Suppressor macrophage treated with lipopolysaccharide for 4 hours (primary cell): ENCODE measurements around the gene RSPO4.
A peak's percentile ranks its signal among the peaks of the same experiment; 100 is the strongest.

Experiments
- DNase-seq: peaks from one replicate; pipeline ENCODE4 v3.0.0-alpha.2; 2020

Gene RSPO4

DNA sequence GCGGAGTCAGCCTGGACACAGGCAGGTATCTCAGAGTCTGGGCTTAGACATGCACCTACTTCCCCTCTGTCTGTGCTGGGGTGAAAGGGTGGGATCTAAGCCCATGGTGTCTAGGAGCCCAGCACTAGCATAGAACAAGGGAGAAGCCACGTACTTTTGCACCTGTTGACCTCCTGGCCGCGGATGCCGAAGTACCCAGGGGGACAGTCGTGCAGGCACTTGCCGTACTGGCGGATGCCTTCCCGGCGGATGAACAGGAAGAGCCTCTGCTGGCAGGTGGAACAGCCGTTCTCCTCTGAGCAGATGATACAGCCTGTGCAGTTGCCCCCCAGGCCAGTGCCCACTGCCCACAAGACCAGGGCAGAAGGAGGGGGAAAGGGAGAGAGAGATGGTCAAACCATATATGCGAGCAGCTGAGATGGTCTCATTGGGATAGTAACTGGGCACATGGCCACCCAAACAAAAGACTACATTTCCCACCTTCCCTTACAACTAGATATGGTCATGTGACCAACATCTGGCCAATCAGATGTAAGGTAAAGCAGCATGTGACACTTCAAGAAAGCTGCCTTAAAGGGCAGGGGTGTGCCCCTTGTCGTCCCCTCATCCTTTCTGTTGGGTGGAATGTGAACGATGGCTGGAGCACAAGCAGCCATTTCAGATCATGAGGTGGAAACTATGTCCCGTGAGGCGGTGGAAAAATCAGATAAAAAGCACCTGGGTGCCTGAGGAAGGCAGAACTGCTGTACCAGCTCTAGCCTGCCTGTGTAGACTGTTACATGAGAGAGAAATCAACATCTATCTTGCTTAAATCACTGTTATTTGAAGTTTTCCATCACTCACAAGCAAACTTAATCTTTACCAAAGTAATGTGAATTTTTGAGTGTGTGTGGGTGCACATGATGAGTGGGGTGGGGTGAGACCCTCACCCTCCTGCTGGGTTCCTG, 34.0 kb downstream of the RSPO4 start:
- DNase-seq = peak; percentile 21

DNA sequence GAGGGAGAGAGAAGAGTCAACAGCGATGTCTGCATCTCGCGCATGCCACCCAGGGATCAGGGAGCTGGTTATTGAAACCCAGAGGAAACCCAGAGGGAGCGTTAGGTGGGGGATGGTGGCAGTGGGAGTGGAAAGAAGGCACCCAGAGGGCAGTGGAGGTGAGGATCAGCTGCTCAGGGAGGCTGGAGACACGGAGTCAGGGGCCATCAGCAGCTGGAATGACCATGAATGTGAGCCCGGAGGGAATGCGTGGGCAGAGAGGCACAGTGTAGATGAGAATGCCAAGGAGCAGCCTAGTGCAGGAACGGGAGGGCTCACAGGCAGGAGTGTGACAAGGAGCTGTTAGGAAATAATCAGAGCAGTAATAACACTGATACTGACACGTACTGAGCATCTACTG, 36.2 kb downstream of the RSPO4 start:
- no peak for DNase-seq

DNA sequence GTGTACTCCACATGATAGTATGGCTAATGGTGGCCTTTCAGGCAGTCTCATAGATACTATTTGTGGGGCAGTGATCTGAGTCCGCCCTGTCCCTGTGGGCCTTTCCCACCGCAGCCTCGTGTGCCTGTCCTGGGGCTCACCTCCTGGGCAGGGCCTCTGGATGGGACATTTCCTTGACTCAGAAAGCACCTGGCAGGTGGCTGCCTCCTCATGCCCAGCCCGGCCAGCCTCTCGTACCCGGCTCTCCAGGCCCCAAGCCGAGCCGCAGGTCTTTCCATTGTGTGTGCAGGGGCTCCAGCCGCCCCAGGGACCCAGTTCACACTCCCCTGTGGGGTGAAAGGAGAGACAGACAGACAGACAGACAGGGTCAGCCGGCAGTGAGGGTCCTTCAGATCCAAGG, 38.3 kb downstream of the RSPO4 start:
- DNase-seq = no peak

DNA sequence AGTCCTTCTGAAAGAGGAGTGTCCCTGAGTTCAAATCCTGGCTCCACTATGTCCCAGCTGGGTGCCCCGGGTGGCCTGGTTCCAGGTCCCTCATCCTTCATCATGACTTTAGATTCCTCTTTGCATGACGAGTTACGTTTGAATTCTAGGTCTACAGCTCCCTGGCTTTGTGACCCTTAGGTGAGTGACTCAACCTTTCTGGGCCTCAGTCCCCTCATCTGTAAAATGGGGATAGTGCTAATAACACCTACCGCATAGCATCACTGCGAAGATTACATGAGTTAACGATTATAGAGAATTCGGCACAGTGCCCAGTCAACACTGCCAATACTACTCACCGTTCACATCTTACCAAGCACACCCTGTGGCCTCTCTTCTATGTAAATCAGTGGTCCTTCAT, 39.4 kb downstream of the RSPO4 start:
- DNase-seq = no peak

DNA sequence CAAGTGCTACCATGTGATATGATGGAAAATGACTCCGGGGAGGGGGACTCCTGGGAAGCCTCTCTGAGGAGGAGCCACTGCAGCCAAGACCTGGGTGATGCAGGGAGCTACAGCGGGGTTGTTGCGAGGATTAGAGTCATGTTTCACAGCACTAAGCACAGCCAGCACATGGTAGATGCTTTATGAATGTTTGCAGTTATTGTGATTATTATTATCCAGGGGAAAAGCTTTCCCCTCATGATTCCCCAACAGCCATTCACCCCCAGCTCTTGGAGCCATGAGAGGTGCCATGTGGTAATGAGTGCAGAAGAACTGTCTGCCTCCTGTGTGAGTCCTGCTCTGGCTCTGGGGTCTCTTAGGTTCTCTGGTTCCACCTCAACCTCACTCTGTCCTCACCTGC, 39.9 kb downstream of the RSPO4 start:
- no peak for DNase-seq

DNA sequence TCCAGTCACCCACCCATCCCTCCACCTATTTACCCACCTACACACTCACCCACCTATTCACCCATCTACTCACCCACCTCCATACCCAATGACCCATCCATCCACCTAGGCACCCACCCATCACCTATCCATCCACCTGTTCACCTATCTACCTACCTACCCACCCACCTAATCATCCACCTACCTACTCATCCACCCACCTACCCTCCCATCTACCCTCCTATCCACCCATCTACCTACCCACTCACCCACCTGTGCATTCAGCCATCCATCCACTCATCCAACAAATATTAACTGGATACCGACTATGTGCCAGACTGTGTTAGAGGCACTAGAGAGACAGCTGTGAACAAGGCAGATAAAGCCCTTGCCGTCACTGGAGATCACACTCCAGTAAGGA, 40.3 kb downstream of the RSPO4 start:
- DNase-seq = no peak

DNA sequence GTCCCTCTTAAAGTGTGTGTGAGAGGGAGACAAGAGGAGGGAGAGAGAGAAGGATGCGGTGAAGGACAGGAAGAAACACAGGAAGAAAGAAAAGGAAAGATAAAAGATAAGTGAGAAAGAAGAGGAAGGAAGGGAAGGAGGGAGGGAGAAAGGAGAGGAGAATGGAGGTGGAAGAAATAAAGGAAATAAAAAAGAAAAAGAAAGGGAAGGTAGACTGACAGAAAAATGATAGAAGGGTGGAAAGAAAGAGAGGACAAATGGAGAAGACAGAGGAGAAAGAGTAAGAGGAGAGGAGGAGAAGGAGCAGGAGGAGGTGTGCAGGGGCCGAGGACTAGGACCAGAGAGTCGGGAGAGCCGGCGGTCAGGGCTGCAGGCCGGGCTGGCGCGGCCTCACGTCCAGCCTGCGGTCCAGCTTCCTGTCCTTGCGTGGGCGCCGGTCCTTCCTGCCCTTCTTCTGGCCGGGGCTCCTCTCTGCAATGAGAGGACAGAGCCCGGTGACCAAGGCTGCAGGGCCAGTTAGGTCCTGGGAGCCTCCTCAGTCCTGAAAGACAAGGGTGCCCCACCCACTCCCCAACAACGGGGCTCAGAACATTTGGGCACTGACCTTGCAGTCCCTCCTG, 42.0 kb downstream of the RSPO4 start:
- no peak for DNase-seq

DNA sequence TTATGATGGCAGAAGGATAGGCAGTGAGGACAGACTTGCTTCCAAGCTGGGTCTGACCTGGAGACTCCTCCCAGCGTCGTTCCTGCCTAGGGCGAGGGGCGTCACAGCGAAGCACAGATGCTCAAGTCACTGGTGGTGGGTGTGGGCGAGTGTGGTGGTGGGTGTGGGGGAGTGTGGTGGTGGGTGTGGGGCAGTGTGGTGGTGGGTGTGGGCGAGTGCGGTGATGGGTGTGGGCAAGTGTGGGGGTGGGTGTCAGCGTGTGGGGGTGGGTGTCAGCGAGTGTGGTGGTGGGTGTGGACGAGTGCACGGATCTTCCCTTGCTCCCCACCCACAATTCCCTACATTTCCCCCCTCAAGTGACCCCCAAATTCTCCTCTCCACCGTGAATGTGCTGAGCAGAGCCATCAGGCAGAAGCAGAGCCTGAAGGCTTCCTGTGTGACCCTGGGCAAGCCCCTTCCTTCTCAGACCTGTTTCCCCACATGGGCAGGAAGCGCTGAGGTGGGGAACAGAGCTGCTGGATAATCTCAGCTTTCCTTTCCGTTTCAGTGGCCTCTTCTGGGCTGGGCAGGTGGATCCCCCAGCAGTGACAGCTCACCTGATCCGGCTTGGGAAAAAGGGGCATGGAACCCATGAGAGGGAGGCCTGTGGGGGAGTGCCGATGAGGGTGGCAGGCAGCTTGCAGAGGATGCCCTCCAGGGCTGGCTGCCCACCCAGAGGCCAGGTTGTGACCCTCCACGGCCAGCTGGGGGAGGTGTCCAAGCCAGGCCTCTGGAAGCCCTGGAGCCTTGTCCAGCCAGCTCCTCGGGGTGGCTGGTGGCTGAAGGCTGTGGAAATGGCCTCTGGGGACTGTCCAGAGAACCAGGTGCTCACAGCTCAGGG, 42.9 kb downstream of the RSPO4 start:
- no peak for DNase-seq

DNA sequence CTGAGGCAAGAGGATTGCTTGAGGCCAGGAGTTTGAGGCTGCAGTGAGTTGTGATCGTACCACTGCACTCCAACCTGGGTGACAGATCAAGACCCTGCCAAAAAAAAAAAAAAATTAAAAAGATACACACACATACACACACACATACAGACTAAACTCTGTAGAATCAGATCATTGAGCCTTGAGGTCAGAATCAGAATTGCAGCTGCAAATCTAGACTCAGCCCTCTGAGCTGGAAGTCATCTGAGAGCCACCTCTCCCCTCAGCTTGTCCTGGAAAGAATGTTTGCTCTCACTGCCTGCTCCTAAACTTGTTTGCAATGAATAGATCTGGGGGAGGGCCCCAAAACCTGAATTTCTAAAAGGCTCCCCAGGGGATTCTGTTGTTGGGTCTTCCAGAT, 44.6 kb downstream of the RSPO4 start:
- DNase-seq = no peak

DNA sequence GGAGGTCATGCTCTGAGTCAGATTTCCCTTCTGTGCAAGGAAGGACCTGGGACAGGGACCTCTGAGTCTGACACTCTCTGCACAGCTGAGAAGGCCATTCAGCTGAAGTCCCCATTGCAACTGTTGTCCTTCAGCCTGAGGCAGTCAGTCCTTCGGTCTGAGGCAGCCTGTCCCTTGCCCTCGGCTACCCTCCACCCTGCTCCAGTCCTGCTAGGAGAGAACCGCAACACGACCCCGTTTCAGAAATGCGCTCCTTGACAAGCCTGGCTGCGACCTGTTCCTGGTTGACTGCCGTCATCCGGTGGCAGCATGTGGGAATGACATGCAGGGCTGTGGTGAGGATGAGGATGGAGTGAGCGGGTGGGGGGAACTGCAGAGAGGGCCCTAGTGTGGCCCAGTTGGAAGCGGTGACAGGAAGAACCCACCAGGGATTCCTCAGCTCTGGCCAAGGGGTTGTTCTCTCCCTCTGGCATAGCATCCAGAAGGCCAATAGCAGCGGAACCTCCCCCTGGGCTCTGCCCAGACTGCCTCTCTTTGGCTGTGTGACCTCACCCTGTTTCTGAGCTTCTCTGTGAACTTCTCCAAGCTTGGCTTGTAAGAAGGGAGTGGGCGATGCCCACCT, 45.7 kb downstream of the RSPO4 start:
- DNase-seq = peak; percentile 73

DNA sequence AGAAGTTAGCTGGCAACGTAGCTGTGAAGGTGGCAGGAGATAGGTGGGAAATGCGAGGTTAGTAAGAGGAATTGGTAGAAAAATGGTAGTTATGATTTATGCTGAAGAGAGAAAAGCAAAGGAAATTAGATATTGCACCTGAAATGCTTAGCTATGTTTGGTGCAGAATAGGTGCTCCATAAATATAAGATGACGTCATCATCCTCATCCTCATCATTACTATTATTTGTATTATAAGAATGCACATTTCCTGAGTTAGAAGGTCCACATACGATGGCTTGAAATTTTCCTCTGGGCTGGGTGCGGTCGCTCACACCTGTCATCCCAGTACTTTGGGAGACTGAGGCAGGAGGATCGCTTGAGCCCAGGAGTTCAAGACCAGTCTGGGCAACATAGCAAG, 46.5 kb downstream of the RSPO4 start:
- no peak for DNase-seq

DNA sequence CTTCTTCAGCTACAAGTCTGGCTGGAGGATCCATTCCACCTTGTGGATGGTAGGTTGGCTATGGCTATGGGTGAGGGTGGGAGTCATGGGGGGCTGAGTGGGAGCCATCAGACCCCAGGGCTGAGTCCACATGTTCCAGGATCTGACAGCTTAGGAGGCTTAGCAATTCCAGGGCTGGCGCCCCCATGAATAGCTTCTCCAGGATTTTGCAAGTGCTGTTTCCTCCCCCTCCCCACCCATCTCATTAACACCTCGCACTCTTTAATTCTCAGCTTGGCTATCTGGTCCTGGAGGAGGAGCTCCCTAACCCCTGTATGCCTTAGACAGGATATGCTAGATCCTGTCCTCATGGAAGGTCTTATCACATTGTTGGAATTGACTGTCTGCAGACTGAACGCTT, 47.0 kb downstream of the RSPO4 start:
- DNase-seq = no peak

DNA sequence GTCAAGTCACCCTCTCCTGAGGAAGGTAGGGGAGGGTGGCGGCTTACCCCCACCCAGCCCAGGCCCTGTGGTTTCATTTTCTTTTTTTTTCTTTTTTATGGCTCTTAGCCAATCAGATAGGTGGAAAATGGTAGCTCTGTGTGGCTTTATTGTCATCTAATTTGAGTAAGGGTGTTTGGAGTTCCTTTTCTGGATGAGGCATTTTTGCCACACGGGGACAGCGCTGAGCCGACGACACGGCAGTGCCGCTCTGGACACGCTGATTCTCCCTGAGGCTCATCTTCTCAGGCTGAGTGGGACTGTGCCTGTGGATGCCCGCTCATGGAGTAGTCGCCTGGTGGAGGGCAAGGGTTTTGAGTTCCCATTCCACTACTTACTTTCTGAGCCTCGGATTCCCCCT, 48.4 kb downstream of the RSPO4 start:
- DNase-seq = no peak

DNA sequence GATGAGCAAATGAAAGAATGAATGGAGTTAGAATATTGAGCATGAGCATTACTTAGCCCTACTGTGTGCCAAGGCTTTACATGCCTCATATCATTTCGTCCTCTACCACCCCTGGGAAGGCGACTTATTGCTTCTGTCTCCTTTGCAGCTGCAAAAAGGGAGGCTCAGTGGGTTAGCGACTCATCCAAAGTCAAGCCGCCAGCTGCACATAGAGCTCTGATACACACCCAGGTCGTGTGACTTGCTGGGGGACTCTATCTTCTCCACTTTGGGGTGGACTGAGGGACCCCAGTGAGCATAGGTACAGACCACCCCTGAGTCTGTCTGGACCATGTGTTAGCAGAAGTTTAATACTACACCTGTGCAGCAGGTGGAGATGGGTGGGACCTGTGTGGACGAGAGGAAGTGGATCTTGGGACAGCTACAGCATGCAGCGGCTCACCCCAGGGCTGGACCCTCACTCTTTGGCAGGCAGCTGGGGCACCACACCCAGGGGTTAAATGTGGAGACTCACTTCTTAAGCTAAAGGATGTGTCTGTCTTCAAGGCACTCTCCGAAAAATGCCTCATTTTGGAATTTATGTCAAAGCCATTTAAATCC, 49.8 kb downstream of the RSPO4 start:
- DNase-seq = no peak

DNA sequence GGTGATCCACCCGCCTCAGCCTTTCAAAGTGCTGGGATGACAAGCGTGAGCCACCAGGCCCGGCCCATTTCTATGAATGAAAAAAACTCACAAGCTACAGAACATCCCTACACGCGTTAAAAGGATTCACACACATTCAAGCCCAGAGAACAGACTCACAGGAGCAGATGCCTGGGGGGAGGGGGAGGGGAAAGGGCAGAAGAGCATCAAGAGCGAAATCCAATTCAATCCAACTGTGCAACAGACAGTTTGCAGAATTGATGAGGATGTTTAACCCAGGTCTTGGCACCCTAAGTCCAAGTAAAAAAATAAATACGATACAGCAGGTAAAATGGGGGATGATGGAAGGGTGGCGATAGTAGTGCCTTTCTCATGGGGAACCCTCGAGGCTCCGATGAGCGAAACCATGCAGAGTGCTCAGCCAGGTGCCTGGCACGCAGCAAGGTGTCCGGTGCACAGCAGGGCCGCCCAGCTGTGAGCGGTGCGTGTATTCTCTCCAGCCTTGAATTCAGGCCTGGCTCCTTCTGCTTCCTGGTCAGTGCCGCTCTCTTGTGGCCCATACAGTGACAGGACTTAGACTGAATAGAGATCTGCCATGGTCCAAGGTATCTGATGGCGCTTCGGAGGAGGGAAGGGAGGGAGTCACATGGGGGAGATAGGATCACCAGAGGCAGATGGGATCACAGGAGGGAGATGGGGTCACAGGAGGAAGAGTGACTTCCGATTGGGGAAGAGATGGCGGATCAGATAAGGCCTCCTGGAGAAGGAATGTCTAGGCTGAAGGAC, 50.5 kb downstream of the RSPO4 start:
- DNase-seq = no peak

DNA sequence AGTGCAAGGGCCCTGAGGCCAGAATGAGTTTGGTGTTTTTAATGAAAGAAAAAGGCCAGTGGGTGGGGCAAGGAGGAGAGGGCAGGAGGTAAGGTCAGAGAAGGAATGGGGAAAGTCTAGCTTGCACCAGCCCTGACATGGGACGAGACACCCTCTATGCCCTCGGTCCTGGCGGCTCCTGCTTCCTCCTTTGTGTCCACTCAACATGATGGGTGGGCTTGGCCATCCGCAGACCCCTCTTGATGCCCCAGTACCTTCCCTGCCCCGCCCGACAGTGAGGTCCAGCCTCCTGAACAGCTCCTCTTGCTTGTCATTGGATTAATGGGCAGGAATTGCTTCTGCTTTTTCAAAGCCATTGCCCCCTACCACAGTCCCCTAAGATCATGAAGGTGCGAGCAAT, 52.4 kb downstream of the RSPO4 start:
- DNase-seq = no peak

DNA sequence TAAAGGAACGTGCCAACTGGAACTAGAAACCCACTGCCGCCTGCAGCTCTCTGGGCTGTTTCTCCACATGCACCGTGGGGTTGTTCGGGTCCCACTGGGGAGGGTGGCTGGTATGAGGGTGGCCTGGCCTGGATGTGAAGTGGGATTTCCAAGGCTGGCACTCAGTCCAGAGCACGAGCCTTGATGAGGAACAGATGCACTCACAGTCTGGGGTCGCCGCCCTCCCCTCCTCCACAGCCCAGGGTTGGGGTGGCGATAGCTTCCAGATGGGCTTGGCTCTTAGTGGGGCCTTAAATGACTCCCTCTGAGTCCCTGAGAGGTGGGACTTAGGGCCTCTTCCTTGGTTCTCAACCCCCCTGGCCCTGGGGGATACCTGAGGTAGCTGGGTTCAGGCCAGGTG, 55.3 kb downstream of the RSPO4 start:
- DNase-seq = no peak

DNA sequence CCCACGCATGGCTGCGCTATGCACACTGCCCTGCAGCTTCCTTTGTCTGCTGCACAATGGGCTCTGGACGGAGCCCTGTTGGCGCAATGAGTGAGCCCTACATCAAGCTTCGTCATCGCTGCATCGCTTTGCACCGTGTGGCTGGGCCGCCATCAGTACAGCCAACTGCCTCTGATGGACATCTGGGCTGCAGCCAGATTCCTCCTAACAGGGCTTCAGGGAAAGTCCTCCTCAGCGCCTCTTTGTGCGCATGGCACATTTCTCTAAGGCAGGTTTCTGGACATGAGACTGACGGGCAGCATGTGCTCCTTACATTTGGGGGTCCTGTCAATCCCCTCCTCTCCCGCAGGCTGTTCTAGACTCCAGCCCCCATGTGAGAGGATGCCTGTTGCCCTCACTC, 56.3 kb downstream of the RSPO4 start:
- no peak for DNase-seq

DNA sequence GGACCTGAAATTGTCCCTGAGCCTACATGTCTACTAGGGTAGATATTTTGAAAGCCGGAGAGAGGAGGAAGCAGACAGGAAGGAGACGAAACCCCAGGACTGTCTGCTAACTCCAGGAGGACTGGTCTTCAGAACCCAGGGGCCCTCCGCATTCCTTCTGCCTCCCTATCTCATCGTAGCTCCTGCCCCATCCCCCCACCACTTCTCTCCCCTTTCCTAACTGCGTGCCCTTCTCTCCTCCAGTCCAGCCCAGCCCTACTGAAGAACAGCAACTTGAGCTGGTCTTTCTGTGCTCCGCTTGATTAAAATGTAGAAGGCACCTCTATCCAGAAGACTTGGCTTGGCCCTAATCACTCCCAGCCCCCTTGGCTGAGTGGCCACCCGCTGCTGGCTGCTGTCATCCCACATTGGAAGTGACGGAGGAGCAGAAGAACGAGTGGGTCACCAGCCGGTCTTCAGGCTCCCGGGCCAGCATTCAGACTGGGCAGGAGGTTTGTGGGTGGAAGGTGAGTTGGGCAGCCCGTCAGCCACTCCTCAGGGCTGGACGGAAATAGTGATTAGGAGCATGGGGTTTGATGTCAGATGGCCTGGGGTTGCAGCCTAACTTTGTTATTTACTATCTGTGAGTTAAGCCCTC, 57.2 kb downstream of the RSPO4 start:
- no peak for DNase-seq

DNA sequence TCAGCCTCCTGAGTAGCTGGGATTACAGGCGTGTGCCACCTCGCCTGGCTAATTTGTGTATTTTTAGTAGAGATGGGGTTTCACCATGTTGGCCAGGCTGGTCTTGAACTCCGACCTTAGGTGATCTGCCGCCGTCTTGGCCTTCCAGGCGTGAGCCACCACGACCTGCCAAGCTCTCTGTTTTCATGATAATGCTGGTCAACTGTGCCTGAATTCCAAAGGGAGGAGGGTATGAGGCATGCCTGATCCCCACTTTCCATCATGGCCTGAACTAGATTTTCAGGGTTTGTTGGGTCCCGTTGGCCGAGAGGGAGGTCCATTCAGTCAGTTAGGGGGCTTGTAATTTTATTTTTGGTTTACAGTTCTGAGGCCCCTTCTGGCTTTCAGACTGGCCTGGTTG, 58.0 kb downstream of the RSPO4 start:
- DNase-seq = no peak

DNA sequence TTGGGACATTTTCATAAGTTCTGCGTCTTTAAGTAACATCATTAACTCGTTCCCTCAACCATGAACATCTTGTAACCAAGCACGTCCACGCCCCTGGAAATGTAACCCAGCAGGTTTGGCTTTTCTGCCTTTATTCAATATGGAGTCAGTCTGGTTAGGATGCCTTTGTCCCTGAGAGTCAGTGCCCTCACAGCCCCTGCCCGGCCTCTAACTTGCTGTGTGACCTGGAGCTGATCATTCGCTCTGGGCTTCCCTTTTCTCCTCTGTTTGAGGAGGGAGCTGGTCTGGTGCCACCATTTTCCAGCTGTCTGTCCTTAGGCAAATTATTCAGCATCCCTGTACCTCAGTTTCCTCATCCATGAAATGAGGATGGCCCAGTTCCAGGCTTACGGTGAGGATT, 59.5 kb downstream of the RSPO4 start:
- no peak for DNase-seq
